ENCODE data around the gene PON1. TPM values are rescaled to one million over a fixed set of nuclear protein-coding genes. Genes with fewer than 3 reads are reported as not detected.

PON1 gene
- total and polyA plus RNA-seq, 2 of the 8 experiments (the other 6 are each of a cell fraction or from before 2014, with no cell fraction given) = not detected

DNA sequence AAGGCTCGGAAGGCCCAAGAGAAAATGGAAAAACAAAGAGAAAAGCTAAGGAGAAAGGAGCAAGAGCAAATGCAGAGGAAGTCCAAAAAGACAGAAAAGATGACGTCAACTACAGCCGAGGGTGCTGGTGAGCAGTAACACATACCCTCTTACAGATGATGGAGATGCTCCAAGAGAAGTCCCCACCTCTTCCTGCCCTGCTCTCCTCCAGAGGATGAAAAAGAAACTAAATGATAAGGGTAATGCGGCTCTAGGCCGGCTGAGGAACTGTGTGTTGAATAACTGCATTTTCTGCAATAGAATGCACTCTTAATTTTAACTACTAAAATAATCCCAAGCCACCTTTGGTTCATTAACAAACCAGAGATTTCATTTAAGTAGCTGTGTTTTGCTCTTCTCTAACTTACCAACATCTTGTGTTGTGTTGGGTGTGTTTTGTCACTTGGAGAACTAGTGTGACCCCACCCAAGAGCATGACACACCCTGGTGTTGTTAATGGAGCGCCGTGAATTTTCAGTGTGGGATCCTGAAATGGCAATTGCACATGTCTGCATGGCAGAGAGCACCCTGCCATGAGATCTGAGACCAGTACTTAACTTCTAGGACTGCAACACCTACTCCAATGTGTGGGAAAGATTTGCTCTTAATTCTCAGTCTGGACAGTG is 34.0 kb downstream of the PON1 start:
- FAIRE-seq (no peak), DNase-seq (ENCODE audit: low read depth in 1 of 2, low spot score in 2 of 2) (no peak)
- Histone ChIP-seq H2BK12ac (ENCODE audit: low read depth, low read length) (no peak overlapping the region), H3K9ac (replicated peaks in 1 of 4; ENCODE audit: extremely low read depth in 1 of 4, low read depth in 3 of 4, low read length in 3 of 4) (no peak overlapping the region), H3K27me3 (replicated peaks in 1 of 4; ENCODE audit: control insufficient read depth in 3 of 4, extremely low read depth in 1 of 4, insufficient read depth in 3 of 4, low read length in 3 of 4) (no peaks in the 10 kb centered on the region), H2AFZ (ENCODE audit: low read length) (no peak overlapping the region), H3K4ac (replicated peaks; ENCODE audit: insufficient read length, low read depth, low read length) (no peak overlapping the region), H3K23me2 (ENCODE audit: low read depth, low read length) (no peaks in the 10 kb centered on the region), H3K4me3 (ENCODE audit: extremely low read depth in 1 of 4, insufficient read depth in 2 of 4, low read depth in 3 of 4, low read length in 4 of 4) (no peak overlapping the region), H3K4me1 (replicated peaks in 1 of 4; ENCODE audit: control insufficient read depth in 3 of 4, insufficient read depth in 4 of 4, low read length in 3 of 4) (no peaks in the 10 kb centered on the region), H2AK5ac (ENCODE audit: low read depth, low read length) (no peak overlapping the region), H4K5ac (ENCODE audit: insufficient read length, low read depth, low read length) (no peak overlapping the region), H2BK5ac (ENCODE audit: low read depth, low read length) (no peak overlapping the region), H3K79me2 (ENCODE audit: control insufficient read depth in 1 of 2, insufficient read depth in 2 of 2, low read length in 2 of 2) (no peaks in the 10 kb centered on the region), H3K56ac (replicated peaks; ENCODE audit: insufficient read length, low read depth, low read length) (no peak overlapping the region), H3K14ac (ENCODE audit: insufficient read length) (no peak overlapping the region), H3K36me3 (ENCODE audit: control insufficient read depth in 2 of 4, insufficient read depth in 4 of 4, low read length in 3 of 4) (peaks cover 0 to 13% (median under 1%) of the 10 kb centered on the region in 4 experiments; a peak in 2 of 8 replicates), H2BK15ac (ENCODE audit: low read length) (no peak overlapping the region), H3K23ac (ENCODE audit: insufficient read length) (no peak overlapping the region), H3K27ac (ENCODE audit: low read depth, low read length) (no peak overlapping the region), H2BK120ac (replicated peaks; ENCODE audit: low read depth, low read length) (no peak overlapping the region), H3K9me3 (ENCODE audit: insufficient read depth in 2 of 2, low read depth in 1 of 2, low read length in 1 of 2) (no peaks in the 10 kb centered on the region), H3K4me2 (ENCODE audit: insufficient read depth in 1 of 2, low read depth in 2 of 2, low read length in 2 of 2) (no peak overlapping the region), H2BK20ac (ENCODE audit: low read length) (no peak overlapping the region), H4K91ac (replicated peaks; ENCODE audit: insufficient read length, low read length) (no peak overlapping the region), H3K79me1 (ENCODE audit: low read depth, low read length) (no peaks in the 10 kb centered on the region), H4K8ac (ENCODE audit: extremely low read depth, insufficient read depth, low read length) (no peak overlapping the region), H3K18ac (ENCODE audit: extremely low read depth, low read length) (no peak overlapping the region), H4K20me1 (replicated peaks in 1 of 2; ENCODE audit: control insufficient read depth in 1 of 2, insufficient read depth in 2 of 2, low read length in 2 of 2) (no peaks in the 10 kb centered on the region)
- WGBS, 2 experiments (ENCODE audit: extremely low coverage in 1 of 2, insufficient coverage in 1 of 2, insufficient read length in 1 of 2, insufficient replicate concordance in 2 of 2, low coverage in 1 of 2, low lambda C conversion rate in 2 of 2, missing lambda C conversion rate in 1 of 2) = 88% methylated on average over 7 of the region's 7 CpGs; no CpG with 5 or more reads in 1 of the 2 experiments
- POLR2A ChIA-PET (ENCODE audit: partially characterized antibody) = no interaction called here
- no peak for TF ChIP-seq POLR2AphosphoS5 (IDR thresholded peaks at IDR 0.05; ENCODE audit: low read depth, low read length)
- no peak for TF ChIP-seq SP2 (IDR thresholded peaks at IDR 0.05; ENCODE audit: low read length)
- TF ChIP-seq CHD2 (IDR thresholded peaks at IDR 0.05; ENCODE audit: low read length) = no peak
- CTCF ChIA-PET (ENCODE audit: partially characterized antibody) = interaction anchor here (1.0 kb wide), 1 partner anchor 8 kb away, joined by 3 read pairs; no protein-coding TSS in a partner anchor

Data from H1 (cell line).